ENCODE results near the gene ATAD3B.
"Not testable (repeated sequence)": the region's sequence is repeated elsewhere in the genome, so short reads cannot be mapped to it uniquely, and the experiment has no call there.

The ATAD3B gene

GRCh38 chr1:1471389-1472052, at the start of gene ATAD3B:
TSS of gene ATAD3B (plus strand) at chr1:1471765. CDS start at chr1:1471885, 120 bp downstream.
- peak; percentile 87 to 94 for DNase-seq

GRCh38 chr1:1421907-1422464, 49.6 kb upstream of the ATAD3B start:
- DNase-seq: no peak

GRCh38 chr1:1422465-1423244, 48.9 kb upstream of the ATAD3B start:
- DNase-seq: no peak

GRCh38 chr1:1423245-1423597, 48.3 kb upstream of the ATAD3B start:
- no peak for DNase-seq

GRCh38 chr1:1424707-1425106, 46.9 kb upstream of the ATAD3B start:
- no peak for DNase-seq

GRCh38 chr1:1425426-1425752, 46.2 kb upstream of the ATAD3B start:
- no peak for DNase-seq

GRCh38 chr1:1425753-1426495, 45.6 kb upstream of the ATAD3B start:
- no peak for DNase-seq

GRCh38 chr1:1426496-1427105, 45.0 kb upstream of the ATAD3B start:
- DNase-seq: no peak

GRCh38 chr1:1427106-1427819, 44.3 kb upstream of the ATAD3B start:
- DNase-seq: no peak

- no peak for DNase-seq
Observed at GRCh38 chr1:1427820-1428148, 43.8 kb upstream of the ATAD3B start.

GRCh38 chr1:1428174-1428573, 43.4 kb upstream of the ATAD3B start:
- no peak for DNase-seq

GRCh38 chr1:1428967-1429366, 42.6 kb upstream of the ATAD3B start:
- DNase-seq: not testable (repeated sequence)

- DNase-seq: no peak
Observed at GRCh38 chr1:1429671-1430073, 41.9 kb upstream of the ATAD3B start.

GRCh38 chr1:1430114-1430982, 41.2 kb upstream of the ATAD3B start:
- no peak for DNase-seq

GRCh38 chr1:1430992-1431844, 40.3 kb upstream of the ATAD3B start:
- DNase-seq: no peak

GRCh38 chr1:1431845-1432273, 39.7 kb upstream of the ATAD3B start:
- no peak for DNase-seq

GRCh38 chr1:1432274-1432950, 39.2 kb upstream of the ATAD3B start:
- DNase-seq: no peak

GRCh38 chr1:1432951-1433803, 38.4 kb upstream of the ATAD3B start:
- DNase-seq: no peak

GRCh38 chr1:1433804-1434130, 37.8 kb upstream of the ATAD3B start:
- no peak for DNase-seq

All from NCI-H2081 (cell line).